GM18951 (cell line): ENCODE data around the gene C1QTNF9B.

Experiments
- POLR2A ChIP-seq: IDR thresholded peaks from 4 replicates; pipeline ENCODE4 v1.6.1; 2011; ENCODE audit warnings: mild to moderate bottlenecking; ENCODE audit not compliant: insufficient read length, insufficient read depth; ENCODE audit errors: extremely low read depth
- in situ Hi-C: fragments of 300-500 bp; cut with MboI; formaldehyde crosslinking; loops from one replicate; pipeline ENCODE4 v1.12.0; 2022; ENCODE audit warnings: low sequenced_read_pairs, mixed read lengths, inconsistent platforms; ENCODE audit not compliant: unreplicated experiment

Gene C1QTNF9B

GRCh38 chr13:23859904-23860303, 37.4 kb downstream of the C1QTNF9B start:
- no peak for TF ChIP-seq POLR2A
- in situ Hi-C loops, result no loop called here

- no peak for TF ChIP-seq POLR2A
- in situ Hi-C loops, result no loop called here
These were observed 37.8 kb downstream of the C1QTNF9B start for GRCh38 chr13:23859455-23859854.

- in situ Hi-C loops, result no loop called here
These were observed 38.8 kb downstream of the C1QTNF9B start for GRCh38 chr13:23858546-23858945.

GRCh38 chr13:23856008-23856750, 41.1 kb downstream of the C1QTNF9B start:
- in situ Hi-C loops, result no loop called here
- no peak for TF ChIP-seq POLR2A

More at GRCh38 chr13:23858546-23858945, 38.8 kb downstream of the C1QTNF9B start:
- no peak for TF ChIP-seq POLR2A

GRCh38 chr13:23855360-23855759, 41.9 kb downstream of the C1QTNF9B start:
- no peak for TF ChIP-seq POLR2A
- in situ Hi-C loops, result no loop called here

- in situ Hi-C loops, result no loop called here
- no peak for TF ChIP-seq POLR2A
These were observed 45.0 kb downstream of the C1QTNF9B start for GRCh38 chr13:23852351-23852750.

- no peak for TF ChIP-seq POLR2A
- in situ Hi-C loops, result no loop called here
These were observed 46.2 kb downstream of the C1QTNF9B start for GRCh38 chr13:23851106-23851505.

GRCh38 chr13:23850134-23850533, 47.2 kb downstream of the C1QTNF9B start:
- in situ Hi-C loops, result no loop called here
- TF ChIP-seq POLR2A, result no peak

GRCh38 chr13:23849670-23850069, 47.6 kb downstream of the C1QTNF9B start:
- no peak for TF ChIP-seq POLR2A
- in situ Hi-C loops, result no loop called here

GRCh38 chr13:23848646-23849141, 48.6 kb downstream of the C1QTNF9B start:
- in situ Hi-C loops, result no loop called here
- no peak for TF ChIP-seq POLR2A

GRCh38 chr13:23848019-23848418, 49.3 kb downstream of the C1QTNF9B start:
- in situ Hi-C loops, result no loop called here
- TF ChIP-seq POLR2A, result no peak

- in situ Hi-C loops, result no loop called here
- TF ChIP-seq POLR2A, result no peak
These were observed 49.8 kb downstream of the C1QTNF9B start for GRCh38 chr13:23847497-23847896.

- TF ChIP-seq POLR2A, result no peak
- in situ Hi-C loops, result no loop called here
These were observed 52.1 kb downstream of the C1QTNF9B start for GRCh38 chr13:23845105-23845725.

- in situ Hi-C loops, result no loop called here
- no peak for TF ChIP-seq POLR2A
These were observed 53.2 kb downstream of the C1QTNF9B start for GRCh38 chr13:23844132-23844531.
